Globus pallidus (tissue), 1 donor: ENCODE measurements around the gene SMARCAL1.

ENCODE experiments used
- DNase-seq: peaks from one replicate; pipeline ENCODE4 v3.0.0-alpha.2; 2015; ENCODE audit warnings: low spot score

Gene SMARCAL1

DNA sequence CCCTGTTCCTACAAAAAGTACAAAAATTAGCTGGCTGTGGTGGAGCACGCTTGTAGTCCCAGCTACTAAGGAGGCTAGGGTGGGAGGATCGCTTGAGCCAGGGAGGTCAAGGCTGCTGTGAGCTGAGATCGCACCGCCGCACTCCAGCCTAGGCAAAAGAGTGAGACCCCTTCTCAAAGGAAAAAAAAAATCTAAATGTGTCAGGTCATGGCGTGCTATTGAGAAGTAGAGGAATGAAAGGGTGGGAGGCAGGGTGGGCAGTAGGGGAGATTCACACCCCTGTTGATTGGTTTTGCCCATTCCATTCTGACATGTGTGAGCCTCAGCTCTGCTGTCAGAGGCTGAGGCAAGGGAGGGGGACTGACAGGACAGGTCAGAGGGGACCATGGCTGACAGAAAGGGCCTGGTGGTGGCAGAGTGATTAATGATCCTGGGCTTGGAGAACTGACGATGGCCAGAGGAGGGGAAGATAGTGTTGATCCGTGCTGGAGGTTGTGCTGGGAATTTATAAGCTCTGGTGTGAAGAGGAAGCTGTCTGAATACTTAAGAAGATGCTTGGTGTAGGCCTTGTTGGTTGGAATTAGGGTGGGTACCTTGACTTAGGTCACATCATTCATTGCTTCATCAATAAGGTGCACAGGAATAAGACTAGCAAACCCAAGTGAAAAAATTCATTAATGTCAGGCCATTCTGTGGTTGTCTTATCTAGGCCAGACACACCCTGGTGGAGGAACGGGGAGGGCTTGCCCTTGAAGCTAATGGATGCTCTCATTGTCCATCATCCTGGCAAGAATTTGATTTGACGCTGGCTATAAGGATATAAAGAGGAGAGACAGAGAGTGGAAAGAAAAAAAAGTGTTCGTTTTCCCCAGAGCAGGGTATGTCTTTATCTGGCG, 19.1 kb upstream of the SMARCAL1 start:
- DNase-seq, result no peak

DNA sequence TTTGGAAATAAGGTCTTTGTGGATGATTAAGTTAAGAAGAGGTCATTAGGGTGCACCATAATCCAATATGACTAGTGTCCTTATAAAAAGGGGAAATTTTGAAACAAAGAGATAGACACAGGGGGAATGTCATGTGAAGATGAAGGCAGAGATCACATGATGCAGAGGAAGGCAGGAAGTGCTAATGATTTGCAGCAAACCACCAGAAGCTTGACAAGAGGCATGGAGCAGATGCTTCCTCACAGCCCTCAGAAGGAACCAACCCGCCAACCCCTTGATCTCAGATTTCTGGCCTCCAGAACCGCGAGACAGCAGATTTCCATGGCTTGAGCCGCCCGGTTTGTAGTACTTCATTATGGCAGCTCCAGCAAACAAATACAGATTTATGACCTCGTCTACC, 17.4 kb upstream of the SMARCAL1 start:
- no peak for DNase-seq

- no peak for DNase-seq
Measured at GRCh38 chr2:216399621-216400020, 12.7 kb upstream of the SMARCAL1 start.

DNA sequence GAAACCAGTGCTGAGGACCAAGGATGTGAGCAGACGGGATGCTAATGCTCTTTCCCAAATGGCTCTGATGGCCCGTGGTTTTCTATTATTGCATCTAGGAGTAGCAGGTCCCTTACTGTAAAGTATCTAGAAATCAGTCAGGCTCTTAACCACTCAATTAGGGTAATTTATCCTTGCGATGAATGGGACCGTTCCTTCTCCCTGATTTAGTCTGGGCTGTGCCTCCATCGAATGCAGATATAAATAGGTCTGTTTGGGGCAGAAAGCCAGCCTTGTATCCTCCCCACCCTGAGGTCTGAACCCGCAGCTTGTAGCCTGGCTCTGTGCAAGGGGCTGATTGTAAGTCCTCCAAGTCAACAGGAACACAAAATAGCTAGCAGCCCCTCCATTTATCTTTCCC, 9.5 kb upstream of the SMARCAL1 start:
- DNase-seq, result no peak

DNA sequence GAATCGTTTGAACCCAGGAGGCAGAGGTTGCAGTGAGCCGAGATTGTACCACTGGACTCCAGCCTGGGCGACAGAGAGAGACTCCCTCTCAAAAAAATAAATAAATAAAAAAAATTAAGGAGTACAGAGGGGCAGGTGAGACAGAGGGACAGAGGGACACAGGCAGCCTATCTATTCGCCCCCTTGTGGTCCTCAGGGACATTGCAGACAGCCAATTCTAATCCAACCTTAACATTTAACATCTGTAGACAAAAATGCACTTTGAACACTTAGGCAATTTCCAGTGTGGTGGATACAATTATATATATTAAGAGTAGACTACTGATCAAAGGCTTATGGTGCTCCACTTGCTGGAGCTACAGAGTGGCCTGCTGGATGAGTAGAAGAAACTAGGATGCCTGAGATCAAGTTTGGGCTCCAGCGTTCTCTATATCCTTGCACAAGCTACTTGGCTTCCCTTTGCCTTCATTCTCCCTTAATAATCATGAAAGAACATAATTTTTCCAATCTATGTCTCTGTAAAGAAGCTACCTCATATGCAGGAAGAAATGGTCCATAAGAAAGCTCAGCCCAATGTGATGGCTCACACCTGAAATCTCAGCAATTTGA, 8.2 kb upstream of the SMARCAL1 start:
- DNase-seq, result peak; percentile 10

- DNase-seq, result no peak
Measured at GRCh38 chr2:216405588-216405987, 6.7 kb upstream of the SMARCAL1 start.

DNA sequence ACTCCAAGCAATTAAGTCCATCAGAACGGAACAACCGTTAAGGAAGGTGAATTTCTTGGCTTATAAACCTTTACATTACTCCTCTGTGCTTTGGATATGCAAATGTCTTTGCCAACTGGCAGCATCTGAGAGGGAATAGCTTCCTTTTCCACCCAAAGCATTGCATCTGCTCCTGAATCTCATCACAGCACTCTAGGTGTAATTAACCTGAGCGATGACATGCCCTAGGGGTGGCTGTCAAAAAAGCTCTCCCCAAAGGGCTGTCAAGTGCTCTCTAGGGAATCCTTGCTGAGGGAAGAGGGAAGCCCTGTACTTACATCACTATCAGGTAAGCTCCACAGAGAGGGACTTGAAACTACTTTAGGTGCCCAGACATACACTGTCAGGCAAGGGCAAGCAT, 5.5 kb upstream of the SMARCAL1 start:
- DNase-seq, result no peak

GRCh38 chr2:216408426-216409290, 3.6 kb upstream of the SMARCAL1 start:
- DNase-seq, result no peak

DNA sequence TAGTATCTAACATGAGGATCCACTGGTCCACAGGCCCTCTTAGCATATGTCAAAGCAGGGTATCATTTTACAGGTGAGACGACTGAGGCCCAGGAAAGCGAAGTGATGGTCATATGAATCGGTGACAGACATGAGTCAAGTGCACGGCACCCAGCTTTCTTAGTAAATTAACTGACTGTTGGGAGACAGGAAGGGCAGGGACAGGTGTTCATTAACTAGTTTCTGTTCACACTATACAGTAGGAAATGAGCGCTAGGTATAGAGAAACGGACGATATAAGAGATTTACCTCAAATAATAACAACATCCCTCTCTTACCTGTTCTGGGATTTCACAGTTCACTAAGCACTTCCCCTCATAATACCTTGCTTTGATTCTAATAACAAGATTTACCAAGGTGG, 1.7 kb upstream of the SMARCAL1 start:
- DNase-seq, result no peak

DNA sequence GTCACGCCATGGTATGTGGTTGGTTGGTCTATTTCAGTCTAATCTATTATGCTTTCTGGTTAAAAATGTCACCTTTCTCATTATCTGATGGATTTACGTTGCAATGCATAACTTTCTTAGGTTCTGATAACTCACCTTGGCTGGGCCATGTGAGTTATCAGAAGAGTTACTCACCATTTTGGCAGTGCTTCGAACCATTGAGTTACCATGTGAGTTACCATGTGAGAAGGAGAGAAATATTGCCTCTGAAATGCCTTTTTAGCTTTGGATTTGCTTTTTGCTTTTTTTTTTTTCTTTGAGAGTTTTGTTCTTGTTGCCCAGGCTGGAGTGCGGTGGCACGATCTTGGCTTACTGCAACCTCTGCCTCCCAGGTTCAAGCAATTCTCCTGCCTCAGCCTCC, 1.6 kb downstream of the SMARCAL1 start:
- DNase-seq, result no peak

- DNase-seq, result no peak
Measured at GRCh38 chr2:216414772-216415319, 2.6 kb downstream of the SMARCAL1 start.

GRCh38 chr2:216415541-216415940, 3.3 kb downstream of the SMARCAL1 start:
- no peak for DNase-seq

DNA sequence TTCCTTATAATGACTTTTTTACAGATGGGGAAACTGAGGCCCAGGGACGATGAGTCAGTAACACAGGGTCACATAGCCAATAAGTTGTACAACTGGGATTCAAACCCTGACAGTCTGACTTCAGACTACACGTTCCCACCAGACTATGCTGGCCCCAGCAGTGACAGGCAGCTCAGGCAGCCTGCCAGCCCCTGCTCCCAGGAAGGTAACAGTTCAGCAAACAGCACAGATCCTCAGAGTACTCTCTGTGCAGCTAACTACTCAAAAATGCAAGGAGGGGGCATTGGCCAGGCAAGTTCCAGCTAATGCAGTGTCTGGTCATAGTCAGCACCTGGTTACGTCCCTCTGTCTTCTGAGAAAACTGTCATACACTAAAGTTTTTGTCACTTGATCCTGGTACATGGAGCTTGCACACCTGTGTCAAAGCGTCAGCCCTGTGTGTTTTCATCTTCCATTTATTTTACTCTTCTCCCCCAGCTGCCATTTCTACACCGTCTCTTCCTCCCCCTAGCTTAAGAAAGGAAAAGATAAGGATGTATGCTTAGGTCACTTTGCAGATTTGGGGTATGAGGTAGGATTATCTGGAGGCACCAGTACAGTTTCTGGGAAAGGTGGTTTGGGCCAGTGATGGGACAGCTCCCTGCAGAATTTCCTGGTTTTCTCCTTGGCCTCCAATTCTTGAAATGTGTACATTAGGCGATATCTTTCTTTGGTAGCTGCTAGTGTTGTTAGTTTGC, 4.5 kb downstream of the SMARCAL1 start:
- no peak for DNase-seq

GRCh38 chr2:216418981-216419380, 6.7 kb downstream of the SMARCAL1 start:
- no peak for DNase-seq

- DNase-seq, result no peak
Measured at GRCh38 chr2:216420367-216421101, 8.2 kb downstream of the SMARCAL1 start.

DNA sequence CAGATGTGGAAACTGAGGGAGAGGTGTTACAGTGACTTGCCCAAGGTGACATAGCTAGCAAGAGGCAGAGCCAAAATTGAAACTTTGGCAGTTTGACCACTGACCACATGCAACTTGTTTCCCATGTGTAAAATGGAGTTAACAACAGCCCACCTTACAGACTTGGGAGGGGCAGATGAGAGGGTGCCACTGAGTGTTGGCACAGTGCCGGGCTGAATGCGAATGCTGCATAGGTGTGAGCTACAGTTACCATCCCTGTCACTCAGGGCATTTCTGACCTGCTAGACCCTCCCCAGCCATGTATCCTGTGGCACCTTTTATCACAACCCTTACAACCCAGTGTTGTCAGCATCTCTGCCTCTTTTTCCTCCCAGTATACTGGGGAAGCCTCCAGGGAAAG, 10.8 kb downstream of the SMARCAL1 start:
- no peak for DNase-seq

DNA sequence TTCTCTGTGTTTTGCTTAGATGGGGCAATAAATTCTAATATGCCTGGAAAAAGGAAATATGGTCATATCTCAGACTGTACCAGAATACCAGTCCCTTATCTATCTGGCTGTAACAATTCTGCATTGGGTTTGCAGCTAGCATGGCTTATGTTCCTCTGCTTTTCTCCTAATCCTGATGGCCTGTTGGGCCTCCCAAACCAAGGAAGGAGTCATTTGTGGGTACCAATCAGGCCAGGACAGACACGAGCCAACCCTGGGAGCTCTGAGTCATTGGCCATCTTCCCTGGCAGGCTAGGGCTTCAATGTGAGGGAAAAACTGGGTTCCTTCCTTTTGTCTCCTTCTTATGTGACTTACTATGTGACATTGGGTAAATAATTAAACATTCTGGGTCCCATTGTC, 12.0 kb downstream of the SMARCAL1 start:
- no peak for DNase-seq

DNA sequence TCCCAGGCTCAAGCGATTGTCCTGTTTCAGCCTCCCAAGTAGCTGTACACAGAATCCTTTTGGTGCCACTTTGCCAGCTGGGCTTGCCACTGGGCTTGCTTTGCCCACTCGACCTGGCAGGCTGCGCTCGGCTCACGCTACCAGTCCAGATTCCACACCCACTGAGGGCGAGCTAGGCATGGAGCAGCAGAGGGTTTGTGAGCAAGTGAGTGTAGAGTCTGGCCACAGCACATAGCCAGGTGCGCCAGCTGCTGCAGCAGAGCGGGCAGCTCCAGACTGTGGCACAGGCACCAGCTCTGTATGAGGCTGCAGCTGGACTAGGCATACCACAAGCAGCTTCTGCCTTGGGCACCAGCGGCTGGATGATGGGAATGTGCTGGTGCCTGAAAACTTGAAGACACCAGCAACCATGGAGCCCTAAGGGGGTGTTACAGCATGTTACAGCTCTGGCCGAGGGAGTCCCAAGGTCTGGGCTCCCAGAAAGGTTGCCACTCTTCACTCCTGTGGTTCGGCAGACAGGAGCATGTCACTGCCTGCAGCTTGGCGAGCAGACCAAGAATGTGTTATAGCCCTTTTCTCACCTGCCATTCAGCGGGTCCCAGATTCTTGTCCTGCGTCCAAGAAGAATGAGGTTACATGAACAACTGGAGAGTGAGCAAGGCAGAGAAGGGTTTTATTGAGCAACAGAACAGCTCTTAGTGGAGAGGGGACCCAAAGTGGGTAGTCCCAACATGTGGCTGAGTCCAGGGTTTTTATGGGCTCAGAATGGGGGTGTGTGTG, 12.9 kb downstream of the SMARCAL1 start:
- no peak for DNase-seq

- DNase-seq, result no peak
Measured at GRCh38 chr2:216426166-216426777, 14.0 kb downstream of the SMARCAL1 start.

DNA sequence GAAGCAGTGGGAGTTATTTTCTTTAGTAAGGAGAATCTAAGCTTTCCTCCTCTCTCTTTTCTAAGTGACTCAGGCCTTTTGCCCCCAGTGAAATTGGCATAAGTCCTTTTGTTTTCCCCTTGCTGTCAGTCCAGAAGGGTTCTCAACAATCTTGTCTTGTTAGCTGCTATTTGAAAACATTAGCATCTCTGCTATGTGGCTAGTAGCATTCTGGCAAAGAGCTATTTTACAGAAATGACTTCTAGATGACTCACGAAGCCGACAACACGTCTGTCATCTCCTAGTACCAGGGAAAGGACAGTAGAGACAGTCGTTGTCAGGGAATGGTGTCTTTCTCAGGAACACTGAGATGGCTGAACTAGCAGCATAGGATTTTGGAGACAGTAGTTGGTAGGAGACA, 14.7 kb downstream of the SMARCAL1 start:
- no peak for DNase-seq
